Keratinocyte (primary cell): ENCODE measurements around the gene AGL.

Experiments
- EZH2 ChIP-seq: IDR thresholded peaks from one replicate; pipeline ENCODE4 v1.6.1; 2012; ENCODE audit warnings: inconsistent platforms, mild to moderate bottlenecking, low read length, moderate library complexity
- TF ChIP-seq, protein P1 (sequence below), 3 experiments: IDR thresholded peaks in 1 of 3; conservative IDR thresholded peaks in 1 of 3; optimal IDR thresholded peaks in 1 of 3; 2 replicates in 2 of 3; 3 replicates in 1 of 3; pipeline versions ENCODE3 to v1.5.1; 2011; ENCODE audit warnings: low read length in 3 of 3, mild to moderate bottlenecking in 3 of 3, moderate library complexity in 2 of 3, control low read depth in 1 of 3, inconsistent platforms in 1 of 3; ENCODE audit not compliant: insufficient read depth in 2 of 3; ENCODE audit errors: extremely low read depth in 1 of 3

DNA sequence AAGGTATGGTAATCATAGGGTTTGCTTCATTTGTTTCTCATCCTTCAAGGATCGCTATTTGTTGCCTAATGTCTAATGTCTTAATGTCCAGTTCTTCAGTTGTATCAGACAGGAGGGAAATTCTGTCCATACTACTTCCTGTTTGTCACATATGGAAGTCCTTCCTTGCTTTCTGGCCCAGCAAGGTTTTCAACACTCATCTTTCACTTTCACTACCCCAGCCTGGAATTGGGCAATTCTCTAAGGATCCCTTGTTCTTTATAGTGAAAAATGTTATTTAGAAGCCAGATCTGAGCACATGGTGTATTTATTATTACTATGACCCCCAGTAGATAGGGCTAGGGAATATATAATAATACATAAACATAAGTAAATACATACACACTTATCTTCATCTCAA is 69.1 kb downstream of the AGL start:
- TF ChIP-seq, protein P1, sequence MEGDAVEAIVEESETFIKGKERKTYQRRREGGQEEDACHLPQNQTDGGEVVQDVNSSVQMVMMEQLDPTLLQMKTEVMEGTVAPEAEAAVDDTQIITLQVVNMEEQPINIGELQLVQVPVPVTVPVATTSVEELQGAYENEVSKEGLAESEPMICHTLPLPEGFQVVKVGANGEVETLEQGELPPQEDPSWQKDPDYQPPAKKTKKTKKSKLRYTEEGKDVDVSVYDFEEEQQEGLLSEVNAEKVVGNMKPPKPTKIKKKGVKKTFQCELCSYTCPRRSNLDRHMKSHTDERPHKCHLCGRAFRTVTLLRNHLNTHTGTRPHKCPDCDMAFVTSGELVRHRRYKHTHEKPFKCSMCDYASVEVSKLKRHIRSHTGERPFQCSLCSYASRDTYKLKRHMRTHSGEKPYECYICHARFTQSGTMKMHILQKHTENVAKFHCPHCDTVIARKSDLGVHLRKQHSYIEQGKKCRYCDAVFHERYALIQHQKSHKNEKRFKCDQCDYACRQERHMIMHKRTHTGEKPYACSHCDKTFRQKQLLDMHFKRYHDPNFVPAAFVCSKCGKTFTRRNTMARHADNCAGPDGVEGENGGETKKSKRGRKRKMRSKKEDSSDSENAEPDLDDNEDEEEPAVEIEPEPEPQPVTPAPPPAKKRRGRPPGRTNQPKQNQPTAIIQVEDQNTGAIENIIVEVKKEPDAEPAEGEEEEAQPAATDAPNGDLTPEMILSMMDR (optimal IDR thresholded peaks at IDR 0.05 in 1 of 3, IDR thresholded peaks at IDR 0.05 in 1 of 3, conservative IDR thresholded peaks at IDR 0.05 in 1 of 3; ENCODE audit: extremely low read depth in 1 of 3, insufficient read depth in 2 of 3, low read length in 3 of 3) = no peak
- no peak for TF ChIP-seq EZH2
